ENCODE measurements around the gene ZHX3.

- no peak for TF ChIP-seq CTCF (conservative IDR thresholded peaks at IDR 0.05; ENCODE audit: low read length)
- TF ChIP-seq EZH2phosphoT487 (IDR thresholded peaks at IDR 0.05; ENCODE audit: borderline replicate concordance), result no peak
Measured at GRCh38 chr20:41173791-41174341, 143.7 kb downstream of the ZHX3 start.
